ENCODE results near the gene KCNG4.

The KCNG4 gene

DNA sequence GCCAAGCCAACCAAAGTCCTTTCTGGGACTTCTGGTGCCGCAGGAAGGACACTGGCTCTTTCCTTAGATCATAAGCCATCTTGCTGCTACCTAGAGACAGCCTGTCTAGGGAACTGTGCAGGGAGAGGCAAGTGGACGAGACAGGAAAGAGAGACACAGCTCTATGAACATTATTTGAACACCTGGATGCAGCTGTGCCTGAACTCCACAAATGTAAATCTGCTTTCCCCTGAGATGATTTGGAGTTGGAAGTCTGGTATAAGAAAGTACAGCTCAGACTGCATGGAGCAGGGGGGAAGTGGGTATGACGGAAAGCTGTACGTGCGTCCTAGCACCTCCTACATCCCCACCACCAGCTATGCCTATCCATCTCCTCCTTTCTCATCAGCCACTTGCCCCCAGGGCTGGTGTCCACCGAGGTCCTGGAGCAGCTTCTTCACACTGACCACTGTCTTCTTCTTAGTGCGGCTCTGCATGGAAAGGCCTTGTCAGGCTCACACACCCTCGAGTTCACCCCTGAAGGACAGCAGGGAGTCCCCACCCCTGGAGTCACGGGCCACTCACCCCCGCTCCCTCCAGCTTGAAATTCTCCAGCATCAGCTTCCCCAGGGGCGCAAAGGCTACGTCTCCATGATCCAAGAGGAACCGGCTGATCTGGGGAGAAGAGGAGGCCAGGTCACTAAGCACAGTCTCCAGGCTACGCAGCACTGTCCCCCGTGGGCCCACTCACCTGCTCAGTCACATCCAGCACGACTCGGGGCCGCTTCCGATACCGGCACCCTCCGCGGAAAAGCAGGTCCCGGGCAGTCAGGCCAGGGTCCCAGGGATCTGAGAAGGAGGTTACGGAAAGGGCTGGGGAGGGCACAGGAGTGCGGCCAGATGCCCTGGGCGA lies 56.9 kb downstream of the KCNG4 start:
- DNase-seq (ENCODE audit: low read depth): no peak

DNA sequence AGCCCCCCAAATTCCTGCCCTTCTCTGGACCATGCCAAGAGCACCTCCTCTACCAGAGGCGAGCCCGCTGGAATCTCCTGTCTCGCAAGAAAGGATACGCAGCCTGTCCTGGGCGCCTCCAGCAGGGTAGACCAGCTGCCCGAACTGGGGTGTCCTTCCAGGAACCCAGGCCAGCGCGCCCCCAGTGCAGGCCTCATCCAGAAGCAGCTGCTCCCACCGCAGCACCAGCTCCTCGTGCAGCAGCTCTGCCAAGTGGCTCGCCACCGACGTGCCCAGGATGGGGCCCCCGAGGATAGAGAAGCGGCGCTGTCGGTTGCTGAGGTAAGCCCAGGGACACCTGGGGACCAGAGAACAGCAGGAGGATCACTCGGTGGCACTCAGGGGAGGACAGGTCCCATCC lies 57.7 kb downstream of the KCNG4 start:
- no peak for DNase-seq (ENCODE audit: low read depth)

DNA sequence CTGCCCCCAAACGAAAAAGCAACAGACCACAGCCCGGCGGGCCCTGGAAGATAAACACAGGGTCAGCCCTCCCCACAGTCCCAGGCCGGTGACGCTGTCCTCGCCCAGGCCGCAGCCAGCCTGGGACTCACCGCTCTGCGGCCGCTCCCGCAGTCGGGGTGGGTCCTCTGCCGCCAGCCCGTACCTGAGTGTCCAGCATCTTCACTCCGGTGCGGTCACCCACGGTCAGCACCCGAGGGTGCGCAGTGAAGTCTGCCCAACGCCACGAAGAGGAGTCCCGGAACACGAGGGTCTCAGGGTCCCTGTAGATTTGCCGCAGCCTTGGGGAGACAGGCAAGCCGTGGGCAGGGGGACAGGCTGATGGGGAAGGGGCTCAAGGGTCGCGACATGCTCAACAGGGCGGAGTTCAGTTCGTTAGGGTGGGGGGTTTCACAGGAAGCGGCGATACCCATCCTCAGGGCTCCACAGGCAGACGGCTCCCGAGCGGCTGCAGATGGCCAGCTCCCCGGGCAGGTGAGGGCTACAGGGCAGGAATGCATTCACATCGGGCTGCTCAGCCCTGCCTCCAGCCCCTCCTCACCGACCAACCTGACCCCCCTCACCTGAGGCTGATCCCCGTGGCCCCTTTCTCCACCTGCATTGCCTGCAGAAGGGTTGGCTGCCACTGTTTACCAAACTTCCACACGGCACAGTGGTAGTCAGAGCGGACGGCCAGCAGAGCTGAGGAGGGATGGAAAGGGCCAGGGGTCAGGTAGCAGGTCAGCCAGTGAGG lies 58.5 kb downstream of the KCNG4 start:
- DNase-seq (ENCODE audit: low read depth): no peak

GRCh38 chr16:84180519-84181140 lies 59.2 kb downstream of the KCNG4 start:
- no peak for DNase-seq (ENCODE audit: low read depth)

GRCh38 chr16:84179612-84180320 lies 60.0 kb downstream of the KCNG4 start:
- DNase-seq (ENCODE audit: low read depth): no peak

DNA sequence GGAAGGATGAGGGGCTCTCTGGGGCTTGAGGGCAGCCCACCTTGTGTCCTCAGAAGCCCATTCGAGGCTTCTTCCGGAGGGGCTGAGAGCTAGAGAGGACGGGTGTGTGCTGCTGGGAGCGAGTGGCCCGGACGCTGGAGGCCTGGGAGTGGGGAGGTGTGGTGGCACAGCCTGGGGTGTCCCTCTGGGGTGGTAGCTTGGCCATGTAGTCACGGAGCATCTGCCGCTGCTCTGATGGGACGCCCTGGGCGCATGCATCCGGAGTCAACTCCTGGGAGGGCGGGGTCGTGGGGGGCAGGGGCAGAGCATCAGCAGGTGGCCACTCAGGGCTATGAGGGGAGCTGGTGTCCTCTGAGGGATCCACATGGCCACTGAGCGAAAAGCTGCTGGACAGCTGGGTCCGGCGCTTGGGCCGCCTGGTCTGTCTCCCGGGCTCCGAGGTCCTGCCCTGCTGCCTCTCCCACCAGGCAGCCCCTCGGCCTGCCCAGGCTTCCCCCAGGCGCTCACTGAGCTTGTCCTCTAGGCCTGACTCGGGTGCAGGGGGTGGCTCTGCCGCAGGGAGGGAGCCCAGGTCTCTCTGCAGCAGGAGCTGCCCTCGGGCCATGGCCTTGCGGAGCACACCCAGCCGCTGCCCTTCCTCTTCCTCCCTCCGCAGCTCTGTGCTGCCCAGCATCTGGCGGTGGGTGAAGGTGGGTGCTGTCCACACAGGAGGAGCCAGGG lies 60.8 kb downstream of the KCNG4 start:
- no peak for DNase-seq (ENCODE audit: low read depth)

GRCh38 chr16:84178146-84178765 lies 61.6 kb downstream of the KCNG4 start:
- no peak for DNase-seq (ENCODE audit: low read depth)

- peak; percentile 47 for DNase-seq (ENCODE audit: low read depth)
These were observed 62.1 kb downstream of the KCNG4 start for GRCh38 chr16:84177741-84178073.

DNA sequence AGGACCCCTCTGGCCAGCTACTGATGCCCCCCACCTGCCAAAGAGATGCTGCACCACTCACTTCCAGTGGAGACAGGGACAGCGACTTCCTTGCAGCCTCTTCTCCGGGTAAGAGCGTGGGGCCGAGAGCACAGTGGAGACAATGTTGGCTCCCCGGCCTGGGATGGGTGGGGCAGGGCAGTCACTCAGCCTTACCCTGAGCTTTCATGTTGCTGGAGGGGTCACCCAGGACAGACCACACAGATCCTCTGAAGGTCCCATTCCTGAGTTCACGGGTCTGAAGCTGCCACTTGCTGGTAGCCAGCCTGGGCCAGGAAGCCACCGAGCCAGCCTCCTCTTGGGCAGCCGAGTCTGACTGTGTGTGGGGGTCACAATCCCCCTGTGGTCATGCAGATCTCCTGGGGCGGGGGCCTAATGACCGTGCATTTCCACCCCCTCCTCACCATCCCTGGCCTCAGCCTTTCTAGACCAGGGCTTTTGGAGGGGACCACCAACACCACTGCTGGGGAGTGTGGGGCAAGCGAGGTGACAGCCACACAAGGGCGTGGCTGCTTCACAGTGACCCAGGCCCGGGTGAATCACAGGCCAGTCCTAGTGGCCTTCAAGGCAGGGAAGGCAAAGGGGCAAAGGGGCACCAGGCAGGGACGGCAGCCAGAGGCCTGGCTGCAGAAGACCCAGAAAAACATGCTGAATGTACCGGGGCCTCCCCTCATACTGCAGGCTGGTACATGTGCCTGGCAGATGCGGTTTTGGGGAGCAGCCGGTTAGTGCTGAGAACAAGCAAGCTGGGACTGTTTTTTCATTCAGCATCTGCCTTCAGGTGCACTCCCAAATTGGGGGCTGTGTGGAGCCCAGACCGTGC lies 63.4 kb downstream of the KCNG4 start:
- DNase-seq (ENCODE audit: low read depth): no peak

- no peak for DNase-seq (ENCODE audit: low read depth)
These were observed 64.3 kb downstream of the KCNG4 start for GRCh38 chr16:84175350-84176081.

DNA sequence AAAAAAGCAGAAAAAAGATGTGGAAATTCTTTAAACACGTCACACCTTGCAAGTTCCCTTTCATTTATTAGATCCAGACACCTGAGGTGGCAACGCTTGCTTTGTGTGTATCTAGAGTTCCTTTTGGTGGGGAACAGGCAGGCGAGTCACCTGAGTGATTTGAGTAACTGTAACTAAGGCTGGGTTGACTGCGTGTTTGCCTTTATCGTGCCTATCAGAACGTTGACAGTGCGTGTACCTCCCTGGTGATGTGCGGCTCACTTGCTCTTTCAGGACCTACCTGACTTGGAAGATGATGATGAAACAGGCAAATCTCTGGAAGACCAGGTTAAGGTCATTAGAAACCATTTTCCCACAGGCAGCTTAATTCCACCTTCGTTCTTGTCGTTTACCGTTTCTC lies 65.4 kb downstream of the KCNG4 start:
- no peak for DNase-seq (ENCODE audit: low read depth)

DNA sequence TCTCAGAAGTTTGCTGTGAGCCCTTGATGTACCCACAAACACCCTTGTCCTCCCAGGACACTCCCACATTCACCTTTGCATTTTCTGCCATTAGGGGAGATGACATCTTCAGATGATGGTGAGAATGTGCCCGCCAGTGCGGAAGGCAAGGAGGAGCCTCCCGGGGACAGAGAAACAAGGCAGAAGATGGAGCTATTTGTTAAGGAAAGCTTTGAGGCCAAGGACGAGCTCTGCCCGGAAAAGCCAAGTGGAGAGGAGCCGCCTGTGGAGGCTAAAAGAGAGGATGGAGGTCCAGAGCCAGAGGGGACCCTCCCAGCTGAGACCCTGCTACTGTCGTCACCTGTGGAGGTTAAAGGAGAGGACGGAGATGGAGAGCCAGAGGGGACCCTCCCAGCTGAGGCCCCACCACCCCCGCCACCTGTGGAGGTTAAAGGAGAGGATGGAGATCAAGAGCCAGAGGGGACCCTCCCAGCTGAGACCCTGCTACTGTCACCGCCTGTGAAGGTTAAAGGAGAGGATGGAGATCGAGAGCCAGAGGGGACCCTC lies 70.0 kb downstream of the KCNG4 start:
- no peak for DNase-seq (ENCODE audit: low read depth)

Data from non-pigmented ciliary epithelial cell (primary cell).